NT2/D1 (cell line): ENCODE results near the gene INO80.

Experiments
- DNase-seq: peaks from one replicate; pipeline ENCODE4 v3.0.0-alpha.2; 2011; ENCODE audit warnings: low read depth, low spot score
- H3K27me3 ChIP-seq: 2 replicates; pipeline ENCODE4 v1.6.0; 2011; ENCODE audit warnings: mild to moderate bottlenecking; ENCODE audit not compliant: insufficient read length, insufficient read depth
- H3K36me3 ChIP-seq: 2 replicates; pipeline ENCODE4 v1.6.1; 2011; ENCODE audit warnings: mild to moderate bottlenecking, low read length, mixed read lengths; ENCODE audit not compliant: insufficient read depth, insufficient read length
- H3K4me1 ChIP-seq: 2 replicates; pipeline ENCODE4 v1.5.1; 2011; ENCODE audit not compliant: insufficient read depth, insufficient read length
- H3K4me3 ChIP-seq: 2 replicates; pipeline ENCODE4 v1.5.1; 2011; ENCODE audit warnings: low read depth; ENCODE audit not compliant: insufficient read length
- H3K9ac ChIP-seq: 2 replicates; pipeline ENCODE4 v1.6.0; 2011; ENCODE audit warnings: low read depth; ENCODE audit not compliant: insufficient read length
- H3K9me3 ChIP-seq: 2 replicates; pipeline ENCODE4 v1.5.1; 2011; ENCODE audit warnings: mild to moderate bottlenecking, low read length; ENCODE audit not compliant: insufficient read depth
- SUZ12 ChIP-seq: IDR thresholded peaks from 2 replicates; pipeline ENCODE4 v1.6.1; 2011; ENCODE audit not compliant: insufficient read length, insufficient read depth; ENCODE audit errors: extremely low read depth
- YY1 ChIP-seq: IDR thresholded peaks from 2 replicates; pipeline ENCODE4 v1.6.1; 2011; ENCODE audit not compliant: insufficient read length, insufficient read depth
- ZNF274 ChIP-seq: IDR thresholded peaks from 2 replicates; pipeline ENCODE4 v1.6.1; 2011; ENCODE audit warnings: mild to moderate bottlenecking, low read depth, low read length

Gene INO80

DNA sequence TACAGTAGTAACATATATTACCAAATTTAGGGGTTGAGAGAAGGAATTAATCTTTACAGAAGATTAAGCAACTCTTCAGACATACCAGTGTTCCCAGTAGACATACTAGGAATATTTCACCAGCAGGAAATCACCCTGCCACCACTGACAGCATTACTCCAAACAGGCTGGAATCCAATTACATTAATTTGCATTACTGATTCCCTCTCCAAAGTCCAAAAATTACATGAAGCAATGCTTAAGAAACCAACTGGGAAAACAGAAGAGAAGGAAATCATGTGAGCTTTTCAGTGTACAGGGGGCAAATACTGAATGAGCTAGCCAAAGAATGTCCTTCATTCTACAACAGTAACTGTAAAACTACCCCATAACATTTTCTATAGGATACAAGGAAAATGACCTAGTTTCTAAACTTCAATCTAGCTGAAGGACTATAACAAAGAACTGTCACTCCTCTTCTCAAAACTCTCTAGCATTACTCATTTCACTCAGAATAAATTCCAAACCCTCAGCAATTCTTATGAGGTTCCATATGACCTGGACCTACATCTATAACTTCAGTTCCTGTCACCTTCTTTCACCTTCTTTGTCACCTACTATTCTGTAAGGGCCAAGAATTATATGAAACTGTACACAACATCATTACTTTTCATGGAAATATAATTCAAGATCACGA, 72.7 kb downstream of the INO80 start:
- DNase-seq, result no peak

GRCh38 chr15:41042851-41043250, 73.2 kb downstream of the INO80 start:
- no peaks in the 10 kb centered on the region for H3K9me3 ChIP-seq
- no peak overlapping the region for H3K4me3 ChIP-seq
- TF ChIP-seq SUZ12, result no peak
- TF ChIP-seq ZNF274, result no peak
- H3K4me1 ChIP-seq, result no peaks in the 10 kb centered on the region
- no peak overlapping the region for H3K9ac ChIP-seq
- no peaks in the 10 kb centered on the region for H3K27me3 ChIP-seq
- no peak for DNase-seq
- H3K36me3 ChIP-seq, result peaks cover 57% of the 10 kb centered on the region

More for the DNA sequence above, 72.7 kb downstream of the INO80 start:
- H3K4me1 ChIP-seq, result no peaks in the 10 kb centered on the region
- H3K9ac ChIP-seq, result no peak overlapping the region
- peaks cover 59% of the 10 kb centered on the region for H3K36me3 ChIP-seq
- H3K27me3 ChIP-seq, result no peaks in the 10 kb centered on the region
- TF ChIP-seq SUZ12, result no peak
- no peak for TF ChIP-seq YY1
- TF ChIP-seq ZNF274, result no peak
- H3K9me3 ChIP-seq, result no peaks in the 10 kb centered on the region
- H3K4me3 ChIP-seq, result no peak overlapping the region

GRCh38 chr15:41039121-41039520, 77.0 kb downstream of the INO80 start:
- TF ChIP-seq ZNF274 (no peak), YY1 (no peak), SUZ12 (no peak)
- no peak for DNase-seq
- Histone ChIP-seq H3K9me3 (no peaks in the 10 kb centered on the region), H3K36me3 (peaks cover 35% of the 10 kb centered on the region), H3K9ac (no peak overlapping the region), H3K4me1 (no peaks in the 10 kb centered on the region), H3K27me3 (no peaks in the 10 kb centered on the region), H3K4me3 (no peak overlapping the region)

DNA sequence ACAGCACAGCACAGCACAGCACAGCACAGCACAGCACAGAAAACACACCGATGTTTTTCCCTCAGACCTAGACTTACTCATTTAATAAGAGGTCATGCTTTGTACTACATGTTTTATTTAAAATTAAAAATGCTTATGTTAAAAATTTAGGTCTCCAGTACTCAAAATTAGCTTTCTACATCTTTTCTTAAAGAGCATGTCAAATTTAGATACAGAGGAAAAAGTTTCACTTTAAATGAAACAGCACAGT, 84.1 kb downstream of the INO80 start:
- H3K4me3 ChIP-seq, result no peak overlapping the region
- no peaks in the 10 kb centered on the region for H3K4me1 ChIP-seq
- H3K27me3 ChIP-seq, result no peaks in the 10 kb centered on the region
- H3K36me3 ChIP-seq, result peaks cover 13% of the 10 kb centered on the region
- no peak for DNase-seq
- TF ChIP-seq ZNF274, result no peak
- TF ChIP-seq SUZ12, result no peak
- no peak overlapping the region for H3K9ac ChIP-seq
- no peaks in the 10 kb centered on the region for H3K9me3 ChIP-seq

GRCh38 chr15:41031232-41032078, 84.6 kb downstream of the INO80 start:
- TF ChIP-seq SUZ12, result no peak
- TF ChIP-seq YY1, result no peak
- no peak overlapping the region for H3K9ac ChIP-seq
- no peak for DNase-seq
- H3K4me3 ChIP-seq, result no peak overlapping the region
- no peaks in the 10 kb centered on the region for H3K4me1 ChIP-seq
- H3K9me3 ChIP-seq, result no peaks in the 10 kb centered on the region
- peaks cover 18% of the 10 kb centered on the region for H3K36me3 ChIP-seq
- H3K27me3 ChIP-seq, result no peaks in the 10 kb centered on the region

- DNase-seq, result no peak
- H3K36me3 ChIP-seq, result peaks cover 30% of the 10 kb centered on the region
- H3K9me3 ChIP-seq, result no peaks in the 10 kb centered on the region
- TF ChIP-seq YY1 (no peak), SUZ12 (no peak), ZNF274 (no peak)
- no peaks in the 10 kb centered on the region for H3K4me1 ChIP-seq
- H3K27me3 ChIP-seq, result no peaks in the 10 kb centered on the region
- H3K4me3 ChIP-seq, result no peak overlapping the region
- H3K9ac ChIP-seq, result no peak overlapping the region
Observed at GRCh38 chr15:41028853-41029252, 87.2 kb downstream of the INO80 start.

- TF ChIP-seq ZNF274 (no peak), YY1 (no peak), SUZ12 (no peak)
- Histone ChIP-seq H3K9ac (no peak overlapping the region), H3K36me3 (peaks cover 42% of the 10 kb centered on the region), H3K4me1 (no peaks in the 10 kb centered on the region), H3K4me3 (no peak overlapping the region), H3K9me3 (no peaks in the 10 kb centered on the region), H3K27me3 (no peaks in the 10 kb centered on the region)
- DNase-seq, result no peak
Observed at GRCh38 chr15:41025393-41025792, 90.7 kb downstream of the INO80 start.
